ENCODE data around the gene ERC1. TPM values are rescaled to one million over a fixed set of nuclear protein-coding genes. Genes with fewer than 3 reads are reported as not detected.

Gene ERC1
- total and polyA plus RNA-seq, 9 of the 15 experiments (the other 6 are each of a cell fraction or from before 2014, with no cell fraction given): 0.74 to 11.8 (median 4.8) TPM

- TF ChIP-seq AFF1 (IDR thresholded peaks at IDR 0.05; ENCODE audit: low read depth in 1 of 2, partially characterized antibody in 2 of 2) (no peak), YY1 (IDR thresholded peaks at IDR 0.05; ENCODE audit: borderline replicate concordance in 1 of 3, control insufficient read depth in 1 of 3, extremely low read depth in 1 of 3, insufficient read depth in 3 of 3, insufficient read length in 1 of 3, insufficient replicate concordance in 2 of 3, low read depth in 1 of 3, low read length in 2 of 3) (peak in 1 of 3 experiments; percentile 70), NR2C1 (IDR thresholded peaks at IDR 0.05) (peak; percentile 41; the same call in 1 of the 2 replicates), NR2C1 (tag; IDR thresholded peaks at IDR 0.05) (peak; percentile 38; the same call in 1 of the 2 replicates), RBM17 (IDR thresholded peaks at IDR 0.05; ENCODE audit: borderline replicate concordance, low read depth, low read length) (no peak), SP2 (IDR thresholded peaks at IDR 0.05; ENCODE audit: extremely low read depth, low read depth, low read length, poor library complexity, severe bottlenecking) (no peak), MXI1 (IDR thresholded peaks at IDR 0.05; ENCODE audit: low read depth, low read length) (no peak), RBM15 (IDR thresholded peaks at IDR 0.05; ENCODE audit: insufficient read depth, low read length) (no peak), HDAC1 (IDR thresholded peaks at IDR 0.05) (no peak), GTF2F1 (IDR thresholded peaks at IDR 0.05; ENCODE audit: low read depth, low read length) (no peak), ZNF407 (IDR thresholded peaks at IDR 0.05; ENCODE audit: low read depth) (no peak), ZNF507 (tag; conservative IDR thresholded peaks at IDR 0.05) (no peak), ZBTB43 (CRISPR knock-in tag; IDR thresholded peaks at IDR 0.05) (no peak), ETS2 (tag; IDR thresholded peaks at IDR 0.05; ENCODE audit: borderline replicate concordance, poor library complexity, severe bottlenecking) (no peak)
Observed at GRCh38 chr12:977156-977555, 13.9 kb upstream of the ERC1 start (continued).

Measured in K562 (cell line).